ENCODE data around the gene LRRN4CL. TPM values are rescaled to one million over a fixed set of nuclear protein-coding genes. Genes with fewer than 3 reads are reported as not detected.
A peak's percentile ranks its signal among the peaks of the same experiment; 100 is the strongest.

Gene LRRN4CL
- total and polyA plus RNA-seq, 2 of the 4 experiments (the other 2 are of a cell fraction) = 0.36 to 0.84 TPM

DNA sequence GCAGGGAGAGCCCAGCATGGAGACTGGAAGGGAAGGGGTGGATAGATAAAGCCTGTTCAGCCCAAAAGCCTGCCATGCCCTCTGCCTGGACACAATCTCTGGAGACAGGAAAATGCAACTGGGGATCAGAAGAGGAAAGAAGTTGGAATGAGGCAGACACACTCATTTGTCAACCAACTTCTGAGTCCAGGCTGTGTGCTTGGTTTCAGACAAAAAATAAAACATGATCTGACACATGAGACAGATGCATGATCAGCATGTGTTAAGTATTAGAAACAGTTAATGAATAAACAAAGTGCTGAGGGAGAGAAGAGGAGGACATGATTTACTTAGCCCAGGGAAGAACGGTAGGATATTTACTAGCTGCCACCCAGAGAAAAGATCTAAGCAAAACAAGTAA, 839 bp downstream of the LRRN4CL start:
- H2BK5ac ChIP-seq (ENCODE audit: low read depth, low read length, poor library complexity, severe bottlenecking) = no peak overlapping the region
- dilution Hi-C loops (cut with HindIII; ENCODE audit: low sequenced_read_pairs, unreplicated experiment) = no loop called here
- peaks cover 21% of the 10 kb centered on the region for H3K36me3 ChIP-seq (ENCODE audit: control insufficient read depth, insufficient read depth, low read length)
- no peak overlapping the region for H3K9ac ChIP-seq (ENCODE audit: low read depth, low read length)
- H2BK120ac ChIP-seq (ENCODE audit: low read depth, low read length) = no peak overlapping the region
- H3K14ac ChIP-seq (replicated peaks; ENCODE audit: low read depth, low read length) = no peak overlapping the region; the same call in 1 of the 2 replicates
- H4K5ac ChIP-seq (ENCODE audit: low read depth, low read length) = no peak overlapping the region; the same call in 1 of the 2 replicates
- peak overlapping the region; percentile 66 for H2AK5ac ChIP-seq (ENCODE audit: low read depth, low read length)
- DNase-seq (no peak), ATAC-seq (ENCODE audit: low read depth) (no peak; the same call in 1 of the 2 replicates)
- no TSS peak for BruUV-seq (replicated peaks)
- no CpG with 5 or more reads among the region's 1 CpG for WGBS, 2 experiments (ENCODE audit: extremely low coverage in 2 of 2, insufficient read length in 1 of 2)
- H3K4me2 ChIP-seq (ENCODE audit: low read depth, low read length) = peak overlapping the region; percentile 2; the same call in 1 of the 2 replicates
- no peaks in the 10 kb centered on the region for H3K79me1 ChIP-seq (ENCODE audit: low read depth in 1 of 2, low read length in 2 of 2)
- H3K27ac ChIP-seq (ENCODE audit: insufficient read depth, low read length) = no peak overlapping the region
- intact Hi-C loops (cut with micrococcal nuclease) = no loop called here
- peak overlapping the region; percentile 48 for H2AFZ ChIP-seq (replicated peaks; ENCODE audit: low read length, poor library complexity)
- peak overlapping the region; percentile 73 for H2AK9ac ChIP-seq (replicated peaks; ENCODE audit: low read depth, low read length, poor library complexity)
- peaks cover 9% of the 10 kb centered on the region; the same call in 1 of the 2 replicates for H3K4me1 ChIP-seq (ENCODE audit: control insufficient read depth, insufficient read depth, low read length)
- H3K18ac ChIP-seq (ENCODE audit: low read depth, low read length) = no peak overlapping the region
- H3K4ac ChIP-seq (ENCODE audit: low read depth, low read length) = peak overlapping the region; percentile 4; the same call in 1 of the 2 replicates
- ChIA-PET POLR2A (ENCODE audit: unreplicated experiment) (no interaction called here), CTCF (interaction anchor here (2.0 kb wide), 1 partner anchor 9 kb away, joined by 5 read pairs; the partner anchor contains the start of gene UBXN1)
- no peak overlapping the region for H2BK20ac ChIP-seq (ENCODE audit: low read depth, low read length)
- peak overlapping the region; percentile 9; the same call in 1 of the 2 replicates for H4K91ac ChIP-seq (ENCODE audit: insufficient read depth, low read depth, low read length)
- H3K56ac ChIP-seq (ENCODE audit: extremely low read depth, insufficient read depth, low read length) = no peak overlapping the region
- no peaks in the 10 kb centered on the region for H3K9me3 ChIP-seq (ENCODE audit: control insufficient read depth, insufficient read depth, low read length)
- H3K27me3 ChIP-seq (ENCODE audit: control insufficient read depth, insufficient read depth, low read length) = no peaks in the 10 kb centered on the region
- H2BK15ac ChIP-seq (ENCODE audit: low read depth, low read length) = peak overlapping the region; percentile 4; the same call in 1 of the 3 replicates
- peaks cover 6% of the 10 kb centered on the region; the same call in 1 of the 2 replicates for H3K9me1 ChIP-seq (ENCODE audit: insufficient read depth, low read length)
- no peak for TF ChIP-seq CHD1 (IDR thresholded peaks at IDR 0.05; ENCODE audit: low read depth, low read length)
- no peak for TF ChIP-seq RAD21 (IDR thresholded peaks at IDR 0.05; ENCODE audit: low read length)
- no peak for TF ChIP-seq SMC3 (IDR thresholded peaks at IDR 0.05; ENCODE audit: low read depth, low read length)
- no peak for TF ChIP-seq NFE2L2 (IDR thresholded peaks at IDR 0.05; ENCODE audit: low read depth, low read length)
- no peak for TF ChIP-seq RFX5 (IDR thresholded peaks at IDR 0.05; ENCODE audit: low read depth, low read length)
- TF ChIP-seq CTCF (conservative IDR thresholded peaks at IDR 0.05; ENCODE audit: low read depth, low read length) = no peak
- TF ChIP-seq ELK1 (IDR thresholded peaks at IDR 0.05; ENCODE audit: borderline replicate concordance, low read depth, low read length) = no peak
- no peak for TF ChIP-seq MAFK (IDR thresholded peaks at IDR 0.05; ENCODE audit: low read depth, low read length)
- TF ChIP-seq POLR2A (IDR thresholded peaks at IDR 0.05; ENCODE audit: low read depth, low read length) = no peak
- TF ChIP-seq CEBPB (IDR thresholded peaks at IDR 0.05; ENCODE audit: low read depth, low read length) = no peak
- TF ChIP-seq FOS (IDR thresholded peaks at IDR 0.05; ENCODE audit: low read depth, low read length) = no peak
- TF ChIP-seq MXI1 (IDR thresholded peaks at IDR 0.05; ENCODE audit: borderline replicate concordance, low read depth, low read length) = no peak
- no peak for TF ChIP-seq MAZ (IDR thresholded peaks at IDR 0.05; ENCODE audit: borderline replicate concordance, low read depth, low read length)
- TF ChIP-seq, protein P1, sequence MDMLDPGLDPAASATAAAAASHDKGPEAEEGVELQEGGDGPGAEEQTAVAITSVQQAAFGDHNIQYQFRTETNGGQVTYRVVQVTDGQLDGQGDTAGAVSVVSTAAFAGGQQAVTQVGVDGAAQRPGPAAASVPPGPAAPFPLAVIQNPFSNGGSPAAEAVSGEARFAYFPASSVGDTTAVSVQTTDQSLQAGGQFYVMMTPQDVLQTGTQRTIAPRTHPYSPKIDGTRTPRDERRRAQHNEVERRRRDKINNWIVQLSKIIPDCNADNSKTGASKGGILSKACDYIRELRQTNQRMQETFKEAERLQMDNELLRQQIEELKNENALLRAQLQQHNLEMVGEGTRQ (IDR thresholded peaks at IDR 0.05; ENCODE audit: low read depth, low read length) = no peak
- no peak for TF ChIP-seq RCOR1 (IDR thresholded peaks at IDR 0.05; ENCODE audit: insufficient replicate concordance, low read length)
- in situ Hi-C loops (cut with MboI; ENCODE audit: low sequenced_read_pairs) = no loop called here
- H4K8ac ChIP-seq (ENCODE audit: low read depth in 2 of 2, low read length in 2 of 2) = peak overlapping the region; percentile 54 to 60; a peak in 2 of 4 replicates
- 0 out of 2 replicates have a peak, but pooled peaks cover 6% of the 10 kb centered on the region for H4K20me1 ChIP-seq (ENCODE audit: insufficient read depth, low read length)
- peak overlapping the region; percentile 5; the same call in 1 of the 2 replicates for H3K23ac ChIP-seq (ENCODE audit: low read depth, low read length)
- no peak overlapping the region for H3K4me3 ChIP-seq (ENCODE audit: insufficient read depth, low read depth, low read length)
